Natural killer cell treated with Interleukin-12 subunit alpha and Interleukin-12 subunit beta and Interleukin-15 and Interleukin-18, amount 100 ng/mL, for 72 hours (primary cell): ENCODE results near the gene PHOSPHO2. TPM values are rescaled to one million over a fixed set of nuclear protein-coding genes. Genes with fewer than 3 reads are reported as not detected.

Experiments used
- ATAC-seq, 2 donors: fragments of 150-1000 bp; cut with Tn5 transposase in 1 of 2; sonication (Bioruptor Pico), chemical (Tn5 transposase) in 1 of 2; 2 replicates each; pipeline ENCODE4 v1.10.0; 2021
- DNase-seq: peaks from one replicate; pipeline ENCODE4 v3.0.0; 2022; ENCODE audit warnings: low spot score
- H3K27ac Mint-ChIP-seq, 2 donors: 1 replicate in 1 of 2; 2 replicates in 1 of 2; pipeline ENCODE4 v1.8.0; 2022; ENCODE audit warnings: mixed read lengths in 2 of 2, mild to moderate bottlenecking in 1 of 2, moderate library complexity in 1 of 2
- H3K27me3 Mint-ChIP-seq, 2 donors: 1 replicate in 1 of 2; 2 replicates in 1 of 2; pipeline ENCODE4 v1.8.0; 2022; ENCODE audit warnings: mixed read lengths in 2 of 2
- H3K36me3 Mint-ChIP-seq: one replicate; pipeline ENCODE4 v1.8.0; 2022; ENCODE audit warnings: mixed read lengths
- H3K4me1 Mint-ChIP-seq, 2 donors: 1 replicate in 1 of 2; 2 replicates in 1 of 2; pipeline ENCODE4 v1.8.0; 2022; ENCODE audit warnings: low read depth in 2 of 2, mixed read lengths in 2 of 2, mild to moderate bottlenecking in 1 of 2
- H3K4me3 Mint-ChIP-seq: one replicate; pipeline ENCODE4 v1.8.0; 2022; ENCODE audit warnings: mixed read lengths
- H3K9me3 Mint-ChIP-seq: 2 replicates; pipeline ENCODE4 v1.8.0; 2022; ENCODE audit warnings: mixed read lengths
- total RNA-seq, 2 donors: library from RNA; stranded (reverse); gene quantifications; one replicate each; pipeline ENCODE4 v1.2.3, GENCODE V29; 2022

Gene PHOSPHO2
- total RNA-seq, 2 donors from 2014 or later = 2.6 to 4.4 TPM

DNA sequence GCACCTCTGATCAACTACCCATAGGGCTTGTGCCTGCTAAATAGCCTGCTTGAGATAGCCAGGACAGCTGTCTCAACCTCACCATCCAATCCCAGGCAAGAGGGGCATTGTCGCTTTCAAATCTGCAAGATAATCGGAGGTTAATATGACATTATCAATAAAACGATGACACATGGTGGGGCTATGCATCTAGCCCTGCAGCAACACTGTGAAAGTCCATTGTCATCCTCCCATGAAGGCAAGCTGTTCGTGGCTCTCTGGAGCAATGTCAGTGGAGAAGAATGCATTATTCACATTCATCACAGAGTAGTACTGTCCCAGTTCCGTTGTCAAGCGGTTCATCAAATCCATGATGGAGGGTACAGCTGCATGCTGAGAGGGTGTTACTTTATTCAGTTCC is 20.4 kb downstream of the PHOSPHO2 start:
- peaks cover 7 to 12% of the 10 kb centered on the region in 2 donors for H3K4me1 Mint-ChIP-seq
- ATAC-seq (no peak), DNase-seq (no peak)
- H3K36me3 Mint-ChIP-seq = no peaks in the 10 kb centered on the region
- H3K27me3 Mint-ChIP-seq = no peaks in the 10 kb centered on the region
- H3K4me3 Mint-ChIP-seq = no peak overlapping the region
- H3K27ac Mint-ChIP-seq = no peak overlapping the region
- no peaks in the 10 kb centered on the region for H3K9me3 Mint-ChIP-seq

DNA sequence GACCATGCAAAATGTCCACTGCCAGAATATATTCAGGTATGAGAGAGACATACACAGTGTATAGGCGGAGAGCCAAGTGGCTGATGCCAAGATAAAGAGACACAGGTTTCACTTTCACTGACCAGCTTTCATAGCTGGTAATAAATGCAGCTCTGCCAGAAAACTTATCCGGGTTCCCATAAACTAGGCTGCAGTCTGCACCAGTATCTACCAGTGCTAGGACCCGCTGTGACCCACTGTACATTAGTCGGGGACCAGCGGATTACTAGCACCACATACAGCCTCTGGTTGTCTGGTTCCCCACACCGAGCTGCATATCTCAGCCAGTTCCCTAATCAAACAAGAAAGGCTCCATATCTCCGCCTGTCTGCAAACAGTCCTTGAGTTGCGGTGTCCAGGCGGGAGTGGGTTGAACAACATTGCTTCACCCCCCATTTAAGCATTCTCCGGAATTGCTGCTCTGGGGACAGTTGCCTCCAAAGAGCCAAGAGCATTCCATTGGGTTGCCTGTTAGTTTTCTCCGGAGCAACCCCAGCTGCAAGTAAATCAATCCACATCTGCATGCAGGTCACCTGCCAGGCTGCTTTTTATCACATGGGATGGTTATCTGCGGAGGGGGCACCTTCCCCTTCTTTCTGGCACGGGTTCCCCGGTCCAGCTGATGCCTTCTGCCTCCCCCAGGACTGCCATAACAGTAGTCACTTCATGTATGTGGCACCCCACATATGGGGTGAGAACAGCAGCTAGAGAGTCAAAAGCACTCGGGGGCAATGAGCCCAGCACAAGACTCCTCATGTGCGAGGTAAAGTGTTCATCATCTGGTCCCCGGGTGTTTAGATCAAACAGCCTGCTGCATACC is 21.3 kb downstream of the PHOSPHO2 start:
- DNase-seq = no peak
- no peak overlapping the region for H3K27ac Mint-ChIP-seq
- no peaks in the 10 kb centered on the region for H3K27me3 Mint-ChIP-seq
- peaks cover 7 to 12% of the 10 kb centered on the region in 2 donors for H3K4me1 Mint-ChIP-seq
- H3K36me3 Mint-ChIP-seq = no peaks in the 10 kb centered on the region
- no peaks in the 10 kb centered on the region for H3K9me3 Mint-ChIP-seq
- H3K4me3 Mint-ChIP-seq = no peak overlapping the region
- ATAC-seq = peak; percentile 29 to 37

- Mint-ChIP-seq H3K36me3 (no peaks in the 10 kb centered on the region), H3K27me3 (no peaks in the 10 kb centered on the region), H3K27ac (no peak overlapping the region), H3K4me3 (no peak overlapping the region), H3K9me3 (no peaks in the 10 kb centered on the region), H3K4me1 (peaks cover 7 to 12% of the 10 kb centered on the region in 2 donors)
- DNase-seq (no peak), ATAC-seq (no peak)
Observed at GRCh38 chr2:169716238-169716886, 22.1 kb downstream of the PHOSPHO2 start.

GRCh38 chr2:169716938-169717690 is 22.8 kb downstream of the PHOSPHO2 start:
- H3K27ac Mint-ChIP-seq = no peak overlapping the region

GRCh38 chr2:169717691-169718063 is 23.4 kb downstream of the PHOSPHO2 start:
- Mint-ChIP-seq H3K4me1 (peaks cover 7% of the 10 kb centered on the region in 2 donors), H3K27ac (no peak overlapping the region), H3K27me3 (no peaks in the 10 kb centered on the region), H3K36me3 (no peaks in the 10 kb centered on the region), H3K9me3 (no peaks in the 10 kb centered on the region), H3K4me3 (no peak overlapping the region)
- DNase-seq (no peak), ATAC-seq (no peak)

More at GRCh38 chr2:169716938-169717690, 22.8 kb downstream of the PHOSPHO2 start:
- no peak for DNase-seq
- Mint-ChIP-seq H3K36me3 (no peaks in the 10 kb centered on the region), H3K4me1 (peaks cover 7% of the 10 kb centered on the region in 2 donors), H3K27me3 (no peaks in the 10 kb centered on the region), H3K9me3 (no peaks in the 10 kb centered on the region), H3K4me3 (no peak overlapping the region)
- ATAC-seq = no peak

DNA sequence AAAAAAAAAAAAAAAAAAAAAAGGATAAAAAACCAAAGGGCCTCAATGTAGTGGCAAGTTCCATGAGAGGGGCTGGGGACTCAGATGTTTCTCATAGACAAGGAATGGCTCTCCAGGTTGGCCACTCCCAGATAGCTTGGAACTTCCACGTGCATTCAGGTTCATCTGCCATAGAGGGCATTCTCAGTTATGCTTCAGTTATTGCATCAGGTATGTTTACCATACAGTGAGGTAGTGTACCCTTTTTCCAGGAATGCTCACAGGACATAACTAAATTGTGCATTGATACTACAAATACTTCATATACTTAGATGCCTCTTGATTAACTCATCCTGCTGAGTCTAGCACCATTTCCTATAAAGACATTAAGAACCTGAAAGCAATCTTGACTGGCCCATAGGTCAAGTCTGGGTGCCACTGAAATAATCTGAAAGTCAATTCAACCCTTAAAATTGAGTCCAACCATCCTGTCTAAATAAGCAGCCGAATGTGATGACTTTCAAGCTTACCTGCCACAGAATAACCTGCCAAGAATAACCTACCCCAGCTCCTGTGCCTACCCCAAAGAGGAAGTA is 24.7 kb downstream of the PHOSPHO2 start:
- Mint-ChIP-seq H3K36me3 (no peaks in the 10 kb centered on the region), H3K27ac (no peak overlapping the region), H3K4me3 (no peak overlapping the region), H3K27me3 (no peaks in the 10 kb centered on the region), H3K9me3 (no peaks in the 10 kb centered on the region), H3K4me1 (peaks cover 7% of the 10 kb centered on the region in 2 donors)
- no peak for DNase-seq
- ATAC-seq = peak in 1 of 2 donors; percentile 49

DNA sequence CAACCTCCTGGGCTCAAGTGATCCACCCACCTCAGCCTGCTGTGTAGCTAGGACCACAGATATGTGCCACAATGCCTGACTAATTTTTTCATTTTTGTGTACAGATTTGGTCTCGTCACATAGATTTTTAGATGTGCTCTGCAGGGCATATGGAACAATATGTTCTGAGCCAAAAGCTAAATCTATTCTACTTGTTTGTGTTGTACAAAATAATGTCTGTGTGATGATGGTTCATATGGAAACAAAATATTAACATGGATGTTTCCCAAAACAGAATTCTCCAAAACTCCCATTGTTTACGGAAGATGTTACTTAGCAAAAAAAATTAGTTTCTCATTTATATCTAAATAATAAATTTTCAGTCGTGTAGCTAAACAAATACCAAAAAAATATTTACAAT is 26.7 kb downstream of the PHOSPHO2 start:
- H3K9me3 Mint-ChIP-seq = no peaks in the 10 kb centered on the region
- H3K27ac Mint-ChIP-seq = no peak overlapping the region
- H3K36me3 Mint-ChIP-seq = no peaks in the 10 kb centered on the region
- H3K4me1 Mint-ChIP-seq = no peaks in the 10 kb centered on the region
- no peak overlapping the region for H3K4me3 Mint-ChIP-seq
- ATAC-seq (no peak), DNase-seq (no peak)
- no peaks in the 10 kb centered on the region for H3K27me3 Mint-ChIP-seq

- H3K4me1 Mint-ChIP-seq = peaks cover 0 to 1% of the 10 kb centered on the region in 2 donors
- no peak overlapping the region for H3K27ac Mint-ChIP-seq
- ATAC-seq (no peak), DNase-seq (no peak)
- H3K9me3 Mint-ChIP-seq = no peaks in the 10 kb centered on the region
- H3K36me3 Mint-ChIP-seq = no peaks in the 10 kb centered on the region
- H3K4me3 Mint-ChIP-seq = no peak overlapping the region
- no peaks in the 10 kb centered on the region for H3K27me3 Mint-ChIP-seq
Observed at GRCh38 chr2:169727065-169727464, 32.8 kb downstream of the PHOSPHO2 start.

GRCh38 chr2:169729274-169729605 is 35.0 kb downstream of the PHOSPHO2 start:
- ATAC-seq = no peak
- Mint-ChIP-seq H3K36me3 (no peaks in the 10 kb centered on the region), H3K4me1 (peaks cover 10 to 11% of the 10 kb centered on the region in 2 donors), H3K27me3 (peaks cover 3 to 7% of the 10 kb centered on the region in 2 donors), H3K9me3 (no peaks in the 10 kb centered on the region), H3K4me3 (no peak overlapping the region), H3K27ac (no peak overlapping the region)
- DNase-seq = no peak

DNA sequence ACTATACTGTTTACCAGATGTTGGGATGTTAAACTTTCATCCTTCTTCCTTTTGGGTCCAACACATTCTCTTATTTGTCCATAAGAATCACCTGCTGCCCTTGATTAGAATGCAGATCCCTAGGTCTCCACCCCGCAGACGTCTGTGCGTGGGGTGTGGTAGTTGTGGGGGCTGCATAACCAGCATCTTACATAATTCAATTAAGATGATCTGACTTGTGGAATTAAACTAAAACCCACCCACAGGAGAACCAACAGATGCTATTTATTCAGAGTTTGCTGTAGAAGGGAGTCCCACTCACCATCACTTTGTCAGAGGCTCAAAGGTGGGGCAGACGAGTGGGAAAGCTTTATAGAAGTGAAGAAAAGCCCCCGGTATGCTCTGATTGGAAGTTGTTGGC is 37.8 kb downstream of the PHOSPHO2 start:
- H3K4me3 Mint-ChIP-seq = no peak overlapping the region
- peaks cover 6 to 13% of the 10 kb centered on the region in 2 donors for H3K27me3 Mint-ChIP-seq
- H3K36me3 Mint-ChIP-seq = no peaks in the 10 kb centered on the region
- peaks cover 14 to 16% of the 10 kb centered on the region in 2 donors for H3K4me1 Mint-ChIP-seq
- no peak for ATAC-seq
- no peaks in the 10 kb centered on the region for H3K9me3 Mint-ChIP-seq
- H3K27ac Mint-ChIP-seq = no peak overlapping the region
- no peak for DNase-seq

GRCh38 chr2:169732583-169733358 is 38.5 kb downstream of the PHOSPHO2 start:
- Mint-ChIP-seq H3K27ac (peak overlapping the region; percentile 61 to 66), H3K36me3 (no peaks in the 10 kb centered on the region), H3K4me1 (peaks cover 16% of the 10 kb centered on the region in 2 donors), H3K9me3 (no peaks in the 10 kb centered on the region), H3K27me3 (peaks cover 7 to 15% of the 10 kb centered on the region in 2 donors), H3K4me3 (peak overlapping the region; percentile 94)
- no peak for ATAC-seq
- no peak for DNase-seq

GRCh38 chr2:169734169-169734847 is 40.0 kb downstream of the PHOSPHO2 start:
- no peak overlapping the region for H3K27ac Mint-ChIP-seq
- H3K4me3 Mint-ChIP-seq = peak overlapping the region; percentile 94
- H3K4me1 Mint-ChIP-seq = peaks cover 16 to 20% of the 10 kb centered on the region in 2 donors
- ATAC-seq (peak; percentile 68 to 75), DNase-seq (no peak)
- H3K36me3 Mint-ChIP-seq = peaks cover 4% of the 10 kb centered on the region
- H3K27me3 Mint-ChIP-seq = peaks cover 7 to 18% of the 10 kb centered on the region in 2 donors
- H3K9me3 Mint-ChIP-seq = no peaks in the 10 kb centered on the region
